KMS-11 (cell line): ENCODE data around the gene CORO2A.

Experiments used
- H2AFZ ChIP-seq: fragments of 200-600 bp; sonication (generic); 2 replicates; pipeline ENCODE4 v1.6.1; 2016; ENCODE audit warnings: antibody characterized with exemption, mixed run types, low read depth
- H3K27ac ChIP-seq: fragments of 200-600 bp; sonication (generic); 2 replicates; pipeline ENCODE4 v1.6.1; 2016; ENCODE audit warnings: mild to moderate bottlenecking, mixed run types
- H3K27me3 ChIP-seq: fragments of 200-600 bp; sonication (generic); 2 replicates; pipeline ENCODE4 v1.6.1; 2017; ENCODE audit warnings: mild to moderate bottlenecking, low read depth, mixed run types, moderate library complexity; ENCODE audit not compliant: insufficient read depth
- H3K36me3 ChIP-seq: fragments of 200-600 bp; sonication (generic); 2 replicates; pipeline ENCODE4 v1.6.1; 2017; ENCODE audit warnings: mild to moderate bottlenecking, mixed run types; ENCODE audit not compliant: insufficient read depth
- H3K4me1 ChIP-seq: fragments of 200-600 bp; sonication (generic); 2 replicates; pipeline ENCODE4 v1.6.1; 2016; ENCODE audit warnings: mild to moderate bottlenecking, low read depth, mixed run types; ENCODE audit not compliant: poor library complexity, severe bottlenecking
- H3K4me2 ChIP-seq: fragments of 200-600 bp; sonication (generic); 2 replicates; pipeline ENCODE4 v1.7.0; 2016; ENCODE audit warnings: mild to moderate bottlenecking, mixed run types
- H3K4me3 ChIP-seq: fragments of 200-600 bp; sonication (generic); IDR thresholded peaks from 2 replicates; pipeline ENCODE4 v1.6.1; 2017; ENCODE audit warnings: low read depth, low read length, mixed read lengths; ENCODE audit not compliant: insufficient read depth
- H3K79me2 ChIP-seq: fragments of 200-600 bp; sonication (generic); 2 replicates; pipeline ENCODE4 v1.6.1; 2016; ENCODE audit warnings: low read depth, mixed run types; ENCODE audit not compliant: insufficient read depth
- H3K9ac ChIP-seq: fragments of 200-600 bp; sonication (generic); 2 replicates; pipeline ENCODE4 v1.6.1; 2016; ENCODE audit warnings: mild to moderate bottlenecking, mixed run types
- H4K20me1 ChIP-seq: fragments of 200-600 bp; sonication (generic); 2 replicates; pipeline ENCODE4 v1.6.1; 2016; ENCODE audit warnings: mild to moderate bottlenecking, mixed run types; ENCODE audit not compliant: insufficient read depth
- TF ChIP-seq, protein P1 (sequence below): fragments of 200-600 bp; sonication (generic); conservative IDR thresholded peaks from 2 replicates; pipeline ENCODE4 v1.6.1; 2017; ENCODE audit warnings: low read depth, mild to moderate bottlenecking, antibody characterized with exemption, low read length, moderate library complexity, mixed read lengths

The CORO2A gene

DNA sequence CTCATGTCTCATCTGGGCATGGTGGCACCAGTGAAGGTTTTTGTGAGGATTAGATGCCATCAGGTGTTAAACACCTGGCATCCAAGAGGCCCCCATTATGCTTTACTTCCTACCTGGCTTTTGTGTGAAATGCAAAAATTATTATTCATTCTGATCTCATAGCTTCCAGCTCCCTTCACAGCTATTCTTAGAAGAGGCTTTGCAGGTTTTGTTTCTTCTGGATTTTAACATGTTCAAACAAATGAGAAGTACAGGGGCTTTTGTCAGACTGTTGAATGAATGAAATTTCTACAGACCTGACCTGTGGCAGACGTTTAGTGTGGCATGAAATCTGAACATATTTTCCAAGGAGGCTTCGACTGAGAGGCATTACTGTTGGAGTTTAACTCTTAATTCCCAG, 14.3 kb upstream of the CORO2A start:
- H3K4me2 ChIP-seq: no peak overlapping the region
- no peaks in the 10 kb centered on the region for H3K36me3 ChIP-seq
- H3K27ac ChIP-seq: no peak overlapping the region
- H4K20me1 ChIP-seq: no peaks in the 10 kb centered on the region
- H3K27me3 ChIP-seq: no peaks in the 10 kb centered on the region
- H3K4me3 ChIP-seq: no peak overlapping the region
- no peaks in the 10 kb centered on the region for H3K79me2 ChIP-seq
- no peak overlapping the region for H3K9ac ChIP-seq
- TF ChIP-seq, protein P1, sequence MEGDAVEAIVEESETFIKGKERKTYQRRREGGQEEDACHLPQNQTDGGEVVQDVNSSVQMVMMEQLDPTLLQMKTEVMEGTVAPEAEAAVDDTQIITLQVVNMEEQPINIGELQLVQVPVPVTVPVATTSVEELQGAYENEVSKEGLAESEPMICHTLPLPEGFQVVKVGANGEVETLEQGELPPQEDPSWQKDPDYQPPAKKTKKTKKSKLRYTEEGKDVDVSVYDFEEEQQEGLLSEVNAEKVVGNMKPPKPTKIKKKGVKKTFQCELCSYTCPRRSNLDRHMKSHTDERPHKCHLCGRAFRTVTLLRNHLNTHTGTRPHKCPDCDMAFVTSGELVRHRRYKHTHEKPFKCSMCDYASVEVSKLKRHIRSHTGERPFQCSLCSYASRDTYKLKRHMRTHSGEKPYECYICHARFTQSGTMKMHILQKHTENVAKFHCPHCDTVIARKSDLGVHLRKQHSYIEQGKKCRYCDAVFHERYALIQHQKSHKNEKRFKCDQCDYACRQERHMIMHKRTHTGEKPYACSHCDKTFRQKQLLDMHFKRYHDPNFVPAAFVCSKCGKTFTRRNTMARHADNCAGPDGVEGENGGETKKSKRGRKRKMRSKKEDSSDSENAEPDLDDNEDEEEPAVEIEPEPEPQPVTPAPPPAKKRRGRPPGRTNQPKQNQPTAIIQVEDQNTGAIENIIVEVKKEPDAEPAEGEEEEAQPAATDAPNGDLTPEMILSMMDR: no peak
- H2AFZ ChIP-seq: no peak overlapping the region
- H3K4me1 ChIP-seq: peaks cover 12% of the 10 kb centered on the region

DNA sequence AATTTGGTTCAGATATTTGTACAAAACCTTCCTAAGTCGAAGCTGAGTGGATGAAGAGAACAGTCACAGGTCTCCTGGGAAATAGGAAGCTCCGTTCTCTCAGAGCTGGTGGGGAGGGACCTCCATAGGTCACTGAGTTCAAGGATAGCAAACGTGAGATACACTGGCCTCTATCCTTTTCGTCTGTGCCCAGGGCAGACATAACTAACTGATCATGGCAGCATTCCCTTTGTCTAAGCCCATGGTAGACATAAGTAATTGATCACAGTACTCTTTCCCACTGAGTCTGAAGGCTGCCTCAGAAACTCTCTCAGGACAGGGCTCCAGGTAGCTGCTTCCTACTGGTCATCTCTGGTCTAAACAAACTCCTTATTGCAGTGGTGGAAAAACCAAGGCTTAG, 12.3 kb upstream of the CORO2A start:
- Histone ChIP-seq H3K4me3 (no peak overlapping the region), H3K4me2 (no peak overlapping the region), H3K9ac (no peak overlapping the region), H3K36me3 (no peaks in the 10 kb centered on the region), H3K27me3 (no peaks in the 10 kb centered on the region), H2AFZ (no peak overlapping the region), H3K4me1 (peaks cover 12% of the 10 kb centered on the region), H3K79me2 (no peaks in the 10 kb centered on the region), H3K27ac (no peak overlapping the region), H4K20me1 (no peaks in the 10 kb centered on the region)
- TF ChIP-seq, protein P1: no peak

DNA sequence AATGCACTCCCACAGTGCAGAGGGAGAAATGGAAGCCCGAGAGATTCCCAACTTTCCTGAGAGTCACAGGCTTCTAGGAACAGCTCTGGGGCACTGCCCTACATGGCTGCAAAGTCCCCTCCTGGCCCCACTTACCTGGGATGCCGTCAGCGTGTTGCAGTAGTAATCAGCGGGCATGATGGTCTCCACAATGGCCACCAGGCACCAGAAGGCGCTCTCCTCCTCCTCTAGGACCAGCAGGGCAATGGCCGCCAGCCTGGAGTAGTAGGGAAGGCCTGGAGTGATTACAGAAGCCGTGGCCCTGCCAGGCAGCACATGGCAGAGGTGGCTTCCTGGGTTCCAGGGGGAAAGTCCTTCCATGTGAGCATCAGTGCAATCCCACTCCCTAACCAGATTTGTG, 10.7 kb upstream of the CORO2A start:
- H3K36me3 ChIP-seq: no peaks in the 10 kb centered on the region
- TF ChIP-seq, protein P1: no peak

DNA sequence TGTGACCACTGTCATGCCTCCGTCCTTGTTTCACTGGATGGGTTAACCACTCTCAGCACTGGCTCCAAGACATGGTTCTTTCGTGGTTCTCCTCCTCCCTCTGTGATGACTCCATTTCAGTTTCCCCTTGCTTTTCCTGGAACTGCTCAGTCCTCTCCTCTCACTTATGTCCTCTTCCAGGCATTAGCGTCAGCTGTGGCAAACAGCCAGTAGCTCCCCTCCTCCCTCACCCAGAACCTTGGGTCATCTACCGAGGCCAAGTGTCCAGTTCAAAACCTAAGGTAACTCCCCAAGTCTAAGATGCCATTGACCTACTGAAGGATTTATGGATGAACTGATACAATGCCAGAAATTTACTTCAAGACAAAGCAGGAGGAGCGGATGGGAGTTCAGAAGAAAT, 9.8 kb upstream of the CORO2A start:
- H3K79me2 ChIP-seq: no peaks in the 10 kb centered on the region

More for the DNA sequence above, 10.7 kb upstream of the CORO2A start:
- Histone ChIP-seq H3K27ac (no peak overlapping the region), H3K4me2 (no peak overlapping the region), H3K9ac (no peak overlapping the region), H3K4me3 (no peak overlapping the region), H4K20me1 (no peaks in the 10 kb centered on the region), H3K79me2 (no peaks in the 10 kb centered on the region), H3K4me1 (peaks cover 12% of the 10 kb centered on the region), H2AFZ (no peak overlapping the region), H3K27me3 (no peaks in the 10 kb centered on the region)

More for the DNA sequence above, 9.8 kb upstream of the CORO2A start:
- no peaks in the 10 kb centered on the region for H3K27me3 ChIP-seq
- no peaks in the 10 kb centered on the region for H4K20me1 ChIP-seq
- peaks cover 12% of the 10 kb centered on the region for H3K4me1 ChIP-seq
- no peak overlapping the region for H3K4me2 ChIP-seq
- no peak overlapping the region for H3K27ac ChIP-seq
- H3K4me3 ChIP-seq: no peak overlapping the region
- TF ChIP-seq, protein P1: no peak
- no peaks in the 10 kb centered on the region for H3K36me3 ChIP-seq
- H2AFZ ChIP-seq: no peak overlapping the region
- no peak overlapping the region for H3K9ac ChIP-seq
